Daoy (cell line): ENCODE measurements around the gene PSORS1C1. TPM values are rescaled to one million over a fixed set of nuclear protein-coding genes. Genes with fewer than 3 reads are reported as not detected.
A peak's percentile ranks its signal among the peaks of the same experiment; 100 is the strongest.
"Not testable (repeated sequence)": the region's sequence is repeated elsewhere in the genome, so short reads cannot be mapped to it uniquely, and the experiment has no call there.

Experiments used
- DNase-seq: peaks from one replicate; pipeline ENCODE4 v3.0.0-alpha.2; 2015; ENCODE audit warnings: low read depth
- total RNA-seq: library from RNA; depleted of rRNA; stranded (reverse); fragments of >200 nt; shearing (Covaris generic); gene quantifications from 2 replicates; pipeline ENCODE4 v1.2.3, GENCODE V29; 2014; rRNA removed

PSORS1C1 gene
- total RNA-seq, 1 experiment from 2014 or later = 0.23 TPM

DNA sequence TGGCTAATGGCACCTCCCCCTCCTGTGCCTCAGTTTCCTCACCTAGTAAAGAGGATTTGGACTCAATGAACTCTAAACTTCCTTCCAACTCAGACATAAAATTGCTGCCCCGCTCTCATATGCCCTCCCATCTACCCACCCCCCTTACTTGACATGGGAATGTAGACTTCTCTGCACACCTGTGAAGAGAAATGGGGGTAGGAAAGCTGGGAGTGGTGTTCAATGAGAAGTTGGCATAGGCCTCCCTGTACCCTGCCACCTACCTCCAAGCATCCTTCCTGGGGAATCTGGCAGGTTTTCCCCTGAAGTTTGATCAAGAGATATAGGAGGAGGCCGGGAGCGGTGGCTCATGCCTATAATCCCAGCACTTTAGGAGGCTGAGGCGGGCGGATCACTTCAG is 59.8 kb downstream of the PSORS1C1 start:
- no peak for DNase-seq

GRCh38 chr6:31175971-31176370 is 61.4 kb downstream of the PSORS1C1 start:
- peak; percentile 58 for DNase-seq

DNA sequence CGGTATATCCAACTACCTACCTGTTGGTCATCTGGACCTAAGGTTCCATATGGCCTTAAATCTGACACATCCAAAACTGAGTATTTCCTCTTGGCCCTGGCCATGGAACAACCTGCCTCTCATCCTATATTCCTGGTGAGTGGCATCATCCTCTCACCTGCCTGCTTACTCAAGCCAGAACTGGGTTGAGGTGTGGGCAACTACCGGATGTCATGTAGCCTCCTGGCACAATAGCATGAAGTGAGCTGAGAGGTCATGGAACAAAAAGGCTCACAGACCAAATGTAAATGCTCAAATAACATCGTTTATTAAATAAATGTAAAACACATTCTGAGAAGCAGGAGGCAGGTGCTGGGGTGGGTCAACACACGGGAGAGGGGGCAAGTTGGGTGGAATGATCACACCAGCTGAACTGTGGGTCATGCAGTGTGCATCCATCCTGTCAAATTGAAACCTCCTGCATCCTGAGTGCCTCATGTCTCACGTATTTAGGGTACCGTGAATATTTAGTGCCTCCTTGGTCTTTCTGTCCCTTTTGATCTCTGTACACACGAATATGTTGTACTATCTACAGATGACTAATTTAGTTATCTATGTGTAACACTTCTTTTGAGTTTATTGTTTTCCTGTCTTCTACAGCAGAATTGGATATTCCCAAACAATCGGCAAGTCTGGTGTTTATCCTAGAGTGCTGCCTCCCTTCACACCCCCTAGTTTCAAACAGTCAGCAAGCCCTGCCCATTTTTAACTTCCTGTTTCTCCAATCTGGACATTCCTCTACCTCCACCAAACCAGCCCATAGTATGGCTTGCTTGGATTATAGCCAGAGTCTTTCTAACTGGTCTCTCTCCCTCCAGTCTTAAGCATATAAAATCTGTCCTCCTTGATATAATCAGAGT is 63.8 kb downstream of the PSORS1C1 start:
- DNase-seq = no peak

DNA sequence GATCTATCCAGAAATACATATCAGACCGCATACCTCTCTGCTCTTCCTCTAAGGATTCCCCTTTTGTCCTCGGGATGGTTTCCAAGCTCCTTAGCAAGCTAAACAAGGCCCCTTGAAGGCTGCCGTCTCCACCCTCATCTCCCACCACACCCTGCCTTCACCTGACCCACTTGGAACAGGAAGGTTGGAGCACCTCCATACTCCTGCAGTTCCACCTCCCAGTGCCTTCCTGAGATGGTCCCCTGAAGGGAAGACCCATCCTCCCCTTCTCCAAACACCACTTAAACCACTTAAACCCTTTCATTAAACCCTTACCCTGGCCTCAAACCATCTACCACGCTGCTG is 64.4 kb downstream of the PSORS1C1 start:
- DNase-seq = no peak

- DNase-seq = no peak
These were observed 65.3 kb downstream of the PSORS1C1 start for GRCh38 chr6:31179896-31180295.

GRCh38 chr6:31180500-31180899 is 65.9 kb downstream of the PSORS1C1 start:
- DNase-seq = no peak

DNA sequence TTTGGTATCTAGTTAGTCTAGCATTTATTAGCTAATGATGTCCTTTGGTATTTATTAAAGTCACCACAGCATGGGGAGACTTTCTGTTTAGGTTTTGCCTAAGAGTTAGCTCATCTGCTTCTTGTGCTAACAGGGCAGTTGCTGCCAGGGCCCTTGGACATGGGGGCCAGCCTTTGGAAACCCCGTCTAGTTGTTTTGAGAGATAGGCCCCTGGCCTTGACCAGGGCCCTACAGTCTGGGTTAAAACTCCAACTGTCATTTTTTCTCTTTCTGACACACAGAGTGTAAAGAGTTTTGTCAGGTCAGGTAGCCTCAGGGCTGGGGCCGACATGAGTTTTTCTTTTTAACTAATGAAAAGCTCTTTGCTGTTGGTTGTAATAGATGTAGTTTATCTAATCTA is 68.7 kb downstream of the PSORS1C1 start:
- not testable (repeated sequence) for DNase-seq

DNA sequence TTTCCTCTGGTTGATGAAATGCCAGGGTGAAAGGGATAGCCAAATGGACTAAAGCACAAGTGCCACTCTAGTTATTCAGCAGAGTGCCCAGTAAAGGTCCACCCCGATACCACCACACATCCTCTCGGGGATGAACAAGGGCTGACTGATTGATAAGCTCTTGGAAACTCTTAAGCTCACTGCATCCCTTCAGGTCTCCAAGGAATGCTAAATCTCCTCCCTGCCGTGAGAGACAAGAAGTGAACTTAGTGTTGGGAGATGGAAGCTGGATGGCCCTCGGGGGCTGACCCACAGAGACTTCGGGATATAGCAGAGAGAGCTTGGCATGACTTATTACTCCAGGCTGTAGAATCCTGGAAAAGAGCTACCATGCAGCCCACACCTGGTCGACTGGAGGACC is 69.3 kb downstream of the PSORS1C1 start:
- not testable (repeated sequence) for DNase-seq

GRCh38 chr6:31185695-31186051 is 71.1 kb downstream of the PSORS1C1 start:
- DNase-seq = not testable (repeated sequence)

- DNase-seq = peak; percentile 80
These were observed 71.6 kb downstream of the PSORS1C1 start for GRCh38 chr6:31186052-31186734.

DNA sequence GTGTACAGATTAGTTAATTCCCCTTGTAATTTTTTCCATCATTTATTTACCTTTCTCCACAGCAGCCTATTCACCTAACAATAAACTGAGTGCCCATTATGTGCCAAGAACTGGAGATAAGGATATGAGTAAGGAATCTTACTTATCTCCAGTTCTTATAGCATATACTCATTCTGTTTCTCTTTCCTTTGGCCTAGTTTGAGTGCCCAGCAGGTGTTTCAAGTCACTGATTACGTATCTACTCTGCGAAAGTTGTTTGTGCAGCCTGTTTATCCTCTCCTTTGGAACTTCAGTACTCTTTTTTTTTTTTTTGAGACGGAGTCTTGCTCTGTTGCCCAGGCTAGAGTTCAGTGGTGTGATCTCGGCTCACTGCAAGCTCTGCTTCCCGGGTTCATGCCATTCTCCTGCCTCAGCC is 73.2 kb downstream of the PSORS1C1 start:
- DNase-seq = peak; percentile 48

DNA sequence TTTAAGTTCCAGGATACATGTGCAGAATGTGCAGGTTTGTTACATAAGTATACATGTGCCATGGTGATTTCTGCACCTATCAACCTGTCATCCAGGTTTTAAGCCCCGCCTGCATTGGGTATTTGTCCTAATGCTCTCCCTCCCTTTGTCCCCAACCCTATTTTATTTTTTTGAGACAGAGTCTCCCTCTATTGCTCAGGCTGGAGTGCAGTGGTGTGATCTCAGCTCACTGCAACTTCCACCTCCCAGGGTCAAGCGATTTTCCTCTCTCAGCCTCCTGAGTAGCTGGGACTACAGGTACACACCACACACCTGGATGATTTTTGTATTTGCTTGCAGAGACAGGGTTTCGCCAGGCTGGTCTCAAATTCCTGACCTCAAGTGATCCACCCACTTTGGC is 74.6 kb downstream of the PSORS1C1 start:
- DNase-seq = not testable (repeated sequence)

Other genes with a start within 250 kb of the PSORS1C1 start
- 12.7 and 25.0 TPM in 2 replicates for gene DDR1, start 230.3 kb upstream of the PSORS1C1 start, total RNA-seq
- 12.6 and 13.7 TPM in 2 replicates for gene GTF2H4, start 206.6 kb upstream of the PSORS1C1 start, total RNA-seq
- 18.8 and 23.5 TPM in 2 replicates for gene VARS2, start 200.6 kb upstream of the PSORS1C1 start, total RNA-seq
- not detected in 2 replicates for gene SFTA2, start 182.6 kb upstream of the PSORS1C1 start, total RNA-seq
- not detected in 2 replicates for gene MUCL3, start 173.8 kb upstream of the PSORS1C1 start, total RNA-seq
- not detected in 2 replicates for gene MUC21, start 131.1 kb upstream of the PSORS1C1 start, total RNA-seq
- gene MUC22, start 104.3 kb upstream of the PSORS1C1 start, total RNA-seq = not detected in 2 replicates
- gene C6orf15, start 2.2 kb upstream of the PSORS1C1 start, total RNA-seq = not detected in 2 replicates
- gene CDSN, start 5.6 kb downstream of the PSORS1C1 start, total RNA-seq = not detected in 2 replicates
- gene PSORS1C2, start 24.3 kb downstream of the PSORS1C1 start, total RNA-seq = not detected in 2 replicates
- gene CCHCR1, start 43.0 kb downstream of the PSORS1C1 start, total RNA-seq = 41.5 and 42.0 TPM in 2 replicates
- gene TCF19, start 43.8 kb downstream of the PSORS1C1 start, total RNA-seq = 47.5 and 48.2 TPM in 2 replicates
- 5.6 and 12.2 TPM in 2 replicates for gene POU5F1, start 55.9 kb downstream of the PSORS1C1 start, total RNA-seq
- 431 and 475 TPM in 2 replicates for gene HLA-C, start 157.3 kb downstream of the PSORS1C1 start, total RNA-seq
- 415 and 797 TPM in 2 replicates for gene HLA-B, start 242.4 kb downstream of the PSORS1C1 start, total RNA-seq